K562 (cell line): ENCODE measurements around the gene CPT1C. TPM values are rescaled to one million over a fixed set of nuclear protein-coding genes. Genes with fewer than 3 reads are reported as not detected.

Source experiments
- CBX3 ChIP-seq, 2 experiments: IDR thresholded peaks; 1 replicate in 1 of 2; 2 replicates in 1 of 2; pipeline ENCODE4 v1.6.1; 2012; ENCODE audit warnings: inconsistent platforms in 2 of 2, low read length in 2 of 2, borderline replicate concordance in 1 of 2, control low read depth in 1 of 2
- CHD4 ChIP-seq: fragments of 200-600 bp; sonication (generic); IDR thresholded peaks from 3 replicates; pipeline ENCODE4 v1.6.1; 2012; ENCODE audit warnings: low read depth, mild to moderate bottlenecking, mixed read lengths, low read length, inconsistent platforms; ENCODE audit not compliant: insufficient read depth, insufficient replicate concordance, poor library complexity, severe bottlenecking
- CSDE1 ChIP-seq, 2 experiments: fragments of 450-650 bp; IDR thresholded peaks; 2 replicates each; pipeline ENCODE4 v1.6.1; 2016; ENCODE audit warnings: mild to moderate bottlenecking in 1 of 2
- FOXM1 ChIP-seq, 2 experiments: fragments of 450-650 bp in 1 of 2; sonication (generic) in 1 of 2; formaldehyde crosslinking in 1 of 2; IDR thresholded peaks; 2 replicates each; pipeline versions ENCODE4 v1.6.1 to v1.9.0; 2017 to 2022; ENCODE audit warnings: low read depth in 2 of 2, mild to moderate bottlenecking in 2 of 2, missing genetic modification reagents in 1 of 2, moderate library complexity in 1 of 2
- HSF4 ChIP-seq: fragments of 250-450 bp; sonication (Bioruptor Pico); IDR thresholded peaks from 2 replicates; pipeline ENCODE4 v2.1.2; 2022; ENCODE audit warnings: mild to moderate bottlenecking, moderate library complexity, borderline replicate concordance
- MAFG ChIP-seq: fragments of 450-650 bp; conservative IDR thresholded peaks from 2 replicates; pipeline ENCODE4 v1.6.1; 2016; ENCODE audit warnings: missing genetic modification characterization, missing compliant biosample characterization
- MTA2 ChIP-seq: fragments of 450-650 bp; IDR thresholded peaks from 2 replicates; pipeline ENCODE4 v1.6.1; 2016; ENCODE audit warnings: low read depth
- OTX1 ChIP-seq: fragments of 450-650 bp; formaldehyde crosslinking; IDR thresholded peaks from 2 replicates; pipeline ENCODE4 v1.4.0; 2022; ENCODE audit warnings: mild to moderate bottlenecking
- POLR2H ChIP-seq: IDR thresholded peaks from 2 replicates; pipeline ENCODE4 v1.6.1; 2016; ENCODE audit warnings: missing genetic modification characterization, low read depth, mild to moderate bottlenecking, control low read depth, missing compliant biosample characterization, moderate library complexity
- RCOR1 ChIP-seq, 2 experiments: IDR thresholded peaks; 2 replicates each; pipeline ENCODE4 v1.6.1; 2012; ENCODE audit warnings: low read depth in 2 of 2, low read length in 2 of 2, borderline replicate concordance in 1 of 2, improper control_type of control experiment in 1 of 2
- SPI1 ChIP-seq: IDR thresholded peaks from 2 replicates; pipeline ENCODE4 v1.6.1; 2011; ENCODE audit warnings: low read depth, low read length, control low read depth, borderline replicate concordance
- SUPT5H ChIP-seq: fragments of 450-650 bp; IDR thresholded peaks from 2 replicates; pipeline ENCODE4 v1.6.1; 2016
- TBP ChIP-seq: optimal IDR thresholded peaks from 2 replicates; pipeline ENCODE3; 2011; ENCODE audit warnings: low read depth, low read length, improper control_type of control experiment
- ZFP30 ChIP-seq: fragments of 250-450 bp; sonication (Bioruptor Pico); IDR thresholded peaks from 2 replicates; pipeline ENCODE4 v1.8.0; 2022; ENCODE audit warnings: moderate library complexity, mild to moderate bottlenecking, inconsistent platforms, borderline replicate concordance
- ZNF507 ChIP-seq: conservative IDR thresholded peaks from 2 replicates; pipeline ENCODE4 v1.6.1; 2017; ENCODE audit warnings: missing genetic modification characterization, missing compliant biosample characterization
- polyA plus RNA-seq, 8 experiments: library from polyadenylated mRNA; depleted of rRNA in 4 of 8; stranded (reverse) in 5 of 8; unstranded in 3 of 8; fragments of >200 nt; fragmentation: Nextera tagmentation in 2 of 8; fragmentation: Illumina TruSeq in 1 of 8; extraction: Ambion mirVana in 2 of 8; extraction: Trizol in 1 of 8; gene quantifications; 2 replicates each; pipeline versions ENCODE4 v1.2.1 to v1.2.3, GENCODE V29; 2011 to 2014; ENCODE audit warnings: inconsistent platforms in 1 of 8, missing spikeins in 1 of 8
- total RNA-seq, 7 experiments: library from RNA; depleted of rRNA in 6 of 7; stranded (reverse); fragments of >200 nt in 6 of 7; fragmentation: Illumina TruSeq in 2 of 7; extraction: Trizol in 2 of 7; gene quantifications; 2 replicates each; pipeline versions ENCODE4 v1.2.1 to v1.2.3, GENCODE V29; 2011 to 2021; ENCODE audit warnings: low replicate concordance in 1 of 7
- TF ChIP-seq, protein P1 (sequence below): fragments of 450-650 bp; IDR thresholded peaks from 2 replicates; pipeline ENCODE4 v1.6.1; 2018; ENCODE audit not compliant: partially characterized antibody
- TF ChIP-seq, protein P2 (sequence below): sonication (generic); formaldehyde crosslinking; IDR thresholded peaks from 2 replicates; pipeline ENCODE4 v1.8.1; 2023; ENCODE audit warnings: mild to moderate bottlenecking, missing genetic modification reagents, moderate library complexity
- TF ChIP-seq, protein P3 (sequence below), 2 experiments: fragments of 450-650 bp; IDR thresholded peaks; 2 replicates each; pipeline ENCODE4 v1.6.1; 2016
- TF ChIP-seq, protein P4 (sequence below): fragments of 200-800 bp; sonication (Bioruptor generic); IDR thresholded peaks from 2 replicates; pipeline ENCODE4 v1.6.1; 2017; ENCODE audit warnings: missing genetic modification characterization, missing compliant biosample characterization

The CPT1C gene
- total and polyA plus RNA-seq, 9 of the 15 experiments (the other 6 are each of a cell fraction or from before 2014, with no cell fraction given), result 1.9 to 12.3 (median 3.0) TPM

- TF ChIP-seq ZFP30 (CRISPR knock-in tag) (no peak), CBX3 (IDR thresholded peaks at IDR 0.05; ENCODE audit: borderline replicate concordance in 1 of 2, low read length in 2 of 2) (peak in 1 of 2 experiments; percentile 56; a peak in 1 of 3 replicates), CSDE1 (IDR thresholded peaks at IDR 0.05) (no peak), SUPT5H (peak; percentile 93), RCOR1 (IDR thresholded peaks at IDR 0.05; ENCODE audit: borderline replicate concordance in 1 of 2, low read depth in 2 of 2, low read length in 2 of 2) (peak; percentile 82 to 97), MAFG (tag) (0 out of 2 replicates have a peak, but pooled peaks have one; percentile 39), FOXM1 (IDR thresholded peaks at IDR 0.05; ENCODE audit: low read depth) (peak; percentile 71), FOXM1 (CRISPR knock-in tag; IDR thresholded peaks at IDR 0.05; ENCODE audit: low read depth) (no peak), CHD4 (peak; percentile 93), TBP (peak; percentile 85), HSF4 (CRISPR knock-in tag) (no peak), ZNF507 (tag) (no peak), SPI1 (peak; percentile 57; the same call in 1 of the 2 replicates), POLR2H (tag) (0 out of 2 replicates have a peak, but pooled peaks have one; percentile 60), MTA2 (no peak), OTX1 (CRISPR knock-in tag) (0 out of 2 replicates have a peak, but pooled peaks have one; percentile 5)
- TF ChIP-seq, protein P1, sequence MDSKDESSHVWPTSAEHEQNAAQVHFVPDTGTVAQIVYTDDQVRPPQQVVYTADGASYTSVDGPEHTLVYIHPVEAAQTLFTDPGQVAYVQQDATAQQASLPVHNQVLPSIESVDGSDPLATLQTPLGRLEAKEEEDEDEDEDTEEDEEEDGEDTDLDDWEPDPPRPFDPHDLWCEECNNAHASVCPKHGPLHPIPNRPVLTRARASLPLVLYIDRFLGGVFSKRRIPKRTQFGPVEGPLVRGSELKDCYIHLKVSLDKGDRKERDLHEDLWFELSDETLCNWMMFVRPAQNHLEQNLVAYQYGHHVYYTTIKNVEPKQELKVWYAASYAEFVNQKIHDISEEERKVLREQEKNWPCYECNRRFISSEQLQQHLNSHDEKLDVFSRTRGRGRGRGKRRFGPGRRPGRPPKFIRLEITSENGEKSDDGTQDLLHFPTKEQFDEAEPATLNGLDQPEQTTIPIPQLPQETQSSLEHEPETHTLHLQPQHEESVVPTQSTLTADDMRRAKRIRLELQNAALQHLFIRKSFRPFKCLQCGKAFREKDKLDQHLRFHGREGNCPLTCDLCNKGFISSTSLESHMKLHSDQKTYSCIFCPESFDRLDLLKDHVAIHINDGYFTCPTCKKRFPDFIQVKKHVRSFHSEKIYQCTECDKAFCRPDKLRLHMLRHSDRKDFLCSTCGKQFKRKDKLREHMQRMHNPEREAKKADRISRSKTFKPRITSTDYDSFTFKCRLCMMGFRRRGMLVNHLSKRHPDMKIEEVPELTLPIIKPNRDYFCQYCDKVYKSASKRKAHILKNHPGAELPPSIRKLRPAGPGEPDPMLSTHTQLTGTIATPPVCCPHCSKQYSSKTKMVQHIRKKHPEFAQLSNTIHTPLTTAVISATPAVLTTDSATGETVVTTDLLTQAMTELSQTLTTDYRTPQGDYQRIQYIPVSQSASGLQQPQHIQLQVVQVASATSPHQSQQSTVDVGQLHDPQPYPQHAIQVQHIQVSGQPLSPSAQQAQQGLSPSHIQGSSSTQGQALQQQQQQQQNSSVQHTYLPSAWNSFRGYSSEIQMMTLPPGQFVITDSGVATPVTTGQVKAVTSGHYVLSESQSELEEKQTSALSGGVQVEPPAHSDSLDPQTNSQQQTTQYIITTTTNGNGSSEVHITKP, result peak; percentile 100
- TF ChIP-seq, protein P2, sequence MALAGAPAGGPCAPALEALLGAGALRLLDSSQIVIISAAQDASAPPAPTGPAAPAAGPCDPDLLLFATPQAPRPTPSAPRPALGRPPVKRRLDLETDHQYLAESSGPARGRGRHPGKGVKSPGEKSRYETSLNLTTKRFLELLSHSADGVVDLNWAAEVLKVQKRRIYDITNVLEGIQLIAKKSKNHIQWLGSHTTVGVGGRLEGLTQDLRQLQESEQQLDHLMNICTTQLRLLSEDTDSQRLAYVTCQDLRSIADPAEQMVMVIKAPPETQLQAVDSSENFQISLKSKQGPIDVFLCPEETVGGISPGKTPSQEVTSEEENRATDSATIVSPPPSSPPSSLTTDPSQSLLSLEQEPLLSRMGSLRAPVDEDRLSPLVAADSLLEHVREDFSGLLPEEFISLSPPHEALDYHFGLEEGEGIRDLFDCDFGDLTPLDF (CRISPR knock-in tag), result 0 out of 2 replicates have a peak, but pooled peaks have one; percentile 19
- TF ChIP-seq, protein P3, sequence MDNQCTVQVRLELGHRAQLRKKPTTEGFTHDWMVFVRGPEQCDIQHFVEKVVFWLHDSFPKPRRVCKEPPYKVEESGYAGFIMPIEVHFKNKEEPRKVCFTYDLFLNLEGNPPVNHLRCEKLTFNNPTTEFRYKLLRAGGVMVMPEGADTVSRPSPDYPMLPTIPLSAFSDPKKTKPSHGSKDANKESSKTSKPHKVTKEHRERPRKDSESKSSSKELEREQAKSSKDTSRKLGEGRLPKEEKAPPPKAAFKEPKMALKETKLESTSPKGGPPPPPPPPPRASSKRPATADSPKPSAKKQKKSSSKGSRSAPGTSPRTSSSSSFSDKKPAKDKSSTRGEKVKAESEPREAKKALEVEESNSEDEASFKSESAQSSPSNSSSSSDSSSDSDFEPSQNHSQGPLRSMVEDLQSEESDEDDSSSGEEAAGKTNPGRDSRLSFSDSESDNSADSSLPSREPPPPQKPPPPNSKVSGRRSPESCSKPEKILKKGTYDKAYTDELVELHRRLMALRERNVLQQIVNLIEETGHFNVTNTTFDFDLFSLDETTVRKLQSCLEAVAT (IDR thresholded peaks at IDR 0.05), result peak in 1 of 2 experiments; percentile 52; a peak in 2 of 4 replicates
- TF ChIP-seq, protein P4, sequence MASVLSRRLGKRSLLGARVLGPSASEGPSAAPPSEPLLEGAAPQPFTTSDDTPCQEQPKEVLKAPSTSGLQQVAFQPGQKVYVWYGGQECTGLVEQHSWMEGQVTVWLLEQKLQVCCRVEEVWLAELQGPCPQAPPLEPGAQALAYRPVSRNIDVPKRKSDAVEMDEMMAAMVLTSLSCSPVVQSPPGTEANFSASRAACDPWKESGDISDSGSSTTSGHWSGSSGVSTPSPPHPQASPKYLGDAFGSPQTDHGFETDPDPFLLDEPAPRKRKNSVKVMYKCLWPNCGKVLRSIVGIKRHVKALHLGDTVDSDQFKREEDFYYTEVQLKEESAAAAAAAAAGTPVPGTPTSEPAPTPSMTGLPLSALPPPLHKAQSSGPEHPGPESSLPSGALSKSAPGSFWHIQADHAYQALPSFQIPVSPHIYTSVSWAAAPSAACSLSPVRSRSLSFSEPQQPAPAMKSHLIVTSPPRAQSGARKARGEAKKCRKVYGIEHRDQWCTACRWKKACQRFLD (CRISPR knock-in tag), result no peak
These were observed 14.7 kb upstream of the CPT1C start (continued) for GRCh38 chr19:49676136-49676783.
